ENCODE data around the gene CDKN2A. TPM values are rescaled to one million over a fixed set of nuclear protein-coding genes. Genes with fewer than 3 reads are reported as not detected.

CDKN2A gene
- total RNA-seq, 1 experiment from 2014 or later, result 282 TPM

- H3K9me2 ChIP-seq (ENCODE audit: insufficient read depth), result no peaks in the 10 kb centered on the region
- H3K4me2 ChIP-seq, result no peak overlapping the region
- H3K27me3 ChIP-seq (ENCODE audit: insufficient read depth, low read depth), result no peaks in the 10 kb centered on the region
- H3K79me2 ChIP-seq (ENCODE audit: low read depth), result peaks cover 95% of the 10 kb centered on the region
- H2AFZ ChIP-seq, result no peak overlapping the region
- no peak for DNase-seq
- intact Hi-C loops (cut with micrococcal nuclease; ENCODE audit: unreplicated experiment), result loop anchor here (10.0 kb wide), 1 partner anchor 471 kb away; no protein-coding TSS in a partner anchor
- H3K36me3 ChIP-seq (ENCODE audit: low read depth), result peaks cover 8% of the 10 kb centered on the region; the same call in 1 of the 2 replicates
- no peaks in the 10 kb centered on the region for H3K9me3 ChIP-seq (ENCODE audit: insufficient read depth, low read depth)
- no TSS peak for BruUV-seq (replicated peaks)
- H3K4me3 ChIP-seq, result no peak overlapping the region
- no peak for TF ChIP-seq EZH2 (IDR thresholded peaks at IDR 0.05; ENCODE audit: low read depth)
- no peak for TF ChIP-seq CTCF (conservative IDR thresholded peaks at IDR 0.05)
- peaks cover 10% of the 10 kb centered on the region; the same call in 1 of the 2 replicates for H3K4me1 ChIP-seq (replicated peaks; ENCODE audit: insufficient read depth)
- no peaks in the 10 kb centered on the region for H4K20me1 ChIP-seq (ENCODE audit: insufficient read depth)
- H3K27ac ChIP-seq, result peak overlapping the region; percentile 20; the same call in 1 of the 2 replicates
- peaks cover 3% of the 10 kb centered on the region; the same call in 1 of the 2 replicates for H3F3A ChIP-seq (ENCODE audit: insufficient read depth, low read depth)
- POLR2A ChIA-PET (ENCODE audit: unreplicated experiment), result no interaction called here
- CTCF ChIA-PET, result no interaction called here
Observed at GRCh38 chr9:21983561-21983935, 10.6 kb downstream of the CDKN2A start.

DNA sequence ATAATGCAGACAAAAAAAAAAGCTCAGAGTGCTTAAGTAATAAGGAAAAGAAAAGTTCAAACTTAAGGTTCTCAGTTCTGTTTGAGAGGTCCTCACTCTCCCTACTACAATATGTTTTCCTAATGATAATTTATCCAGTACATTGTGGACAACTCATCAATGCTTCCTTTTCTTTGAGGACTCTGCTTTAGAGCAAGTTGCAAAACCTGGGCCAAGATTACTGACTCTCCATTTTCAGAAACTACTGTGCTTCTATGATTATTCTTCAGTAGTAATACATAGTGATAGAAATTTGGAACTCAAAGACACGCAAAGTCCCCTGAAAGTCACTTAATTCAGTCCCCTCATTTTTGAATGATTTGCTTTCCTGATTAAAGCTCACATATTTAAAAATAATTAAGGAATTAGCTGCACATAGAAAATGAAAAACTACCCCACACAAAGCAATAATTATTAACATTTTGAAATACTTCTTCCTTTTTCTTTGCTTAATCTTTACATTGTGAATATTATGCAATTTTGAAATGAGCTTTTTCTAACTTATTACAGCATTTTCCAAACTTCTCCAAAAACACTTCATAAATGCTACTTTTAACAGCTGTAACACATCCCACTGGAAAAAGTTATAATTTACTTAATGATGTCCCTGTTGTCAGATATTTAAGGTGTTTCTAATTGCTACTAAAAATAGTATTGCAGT, 11.2 kb downstream of the CDKN2A start:
- TF ChIP-seq EZH2 (IDR thresholded peaks at IDR 0.05; ENCODE audit: low read depth) (no peak), CTCF (conservative IDR thresholded peaks at IDR 0.05) (no peak)
- Histone ChIP-seq H3K27ac (peak overlapping the region; percentile 20; the same call in 1 of the 2 replicates), H3K79me2 (ENCODE audit: low read depth) (peaks cover 93% of the 10 kb centered on the region), H3K4me2 (no peak overlapping the region), H3F3A (ENCODE audit: insufficient read depth, low read depth) (peaks cover 6% of the 10 kb centered on the region; the same call in 1 of the 2 replicates), H3K27me3 (ENCODE audit: insufficient read depth, low read depth) (no peaks in the 10 kb centered on the region), H4K20me1 (ENCODE audit: insufficient read depth) (no peaks in the 10 kb centered on the region), H3K36me3 (ENCODE audit: low read depth) (peaks cover 8% of the 10 kb centered on the region; the same call in 1 of the 2 replicates), H3K9me2 (ENCODE audit: insufficient read depth) (no peaks in the 10 kb centered on the region), H2AFZ (no peak overlapping the region), H3K4me3 (no peak overlapping the region), H3K9me3 (ENCODE audit: insufficient read depth, low read depth) (no peaks in the 10 kb centered on the region), H3K4me1 (replicated peaks; ENCODE audit: insufficient read depth) (0 out of 2 replicates have a peak, but pooled peaks cover 5% of the 10 kb centered on the region)
- DNase-seq, result no peak
- intact Hi-C loops (cut with micrococcal nuclease; ENCODE audit: unreplicated experiment), result loop anchor here (10.0 kb wide), 1 partner anchor 472 kb away; no protein-coding TSS in a partner anchor
- no TSS peak for BruUV-seq (replicated peaks)
- POLR2A ChIA-PET (ENCODE audit: unreplicated experiment), result interaction anchor here (0.5 to 0.7 kb wide), 2 partner anchors 22 to 25 kb away, joined by 5 to 6 read pairs; no protein-coding TSS in a partner anchor
- CTCF ChIA-PET, result no interaction called here

GRCh38 chr9:21982391-21982790, 11.8 kb downstream of the CDKN2A start:
- peaks cover 6% of the 10 kb centered on the region; the same call in 1 of the 2 replicates for H3F3A ChIP-seq (ENCODE audit: insufficient read depth, low read depth)
- peaks cover 12% of the 10 kb centered on the region; the same call in 1 of the 2 replicates for H3K36me3 ChIP-seq (ENCODE audit: low read depth)
- ChIA-PET CTCF (no interaction called here), POLR2A (ENCODE audit: unreplicated experiment) (interaction anchor here (0.6 to 0.7 kb wide), 2 partner anchors 21 to 179 kb away, joined by 3 to 5 read pairs; no protein-coding TSS in a partner anchor)
- no peaks in the 10 kb centered on the region for H3K27me3 ChIP-seq (ENCODE audit: insufficient read depth, low read depth)
- 0 out of 2 replicates have a peak, but pooled peaks cover 4% of the 10 kb centered on the region for H3K4me1 ChIP-seq (replicated peaks; ENCODE audit: insufficient read depth)
- peak overlapping the region; percentile 20; the same call in 1 of the 2 replicates for H3K27ac ChIP-seq
- no peaks in the 10 kb centered on the region for H3K9me2 ChIP-seq (ENCODE audit: insufficient read depth)
- TF ChIP-seq CTCF (conservative IDR thresholded peaks at IDR 0.05) (no peak), EZH2 (IDR thresholded peaks at IDR 0.05; ENCODE audit: low read depth) (no peak)
- intact Hi-C loops (cut with micrococcal nuclease; ENCODE audit: unreplicated experiment), result loop anchor here (10.0 kb wide), 1 partner anchor 472 kb away; no protein-coding TSS in a partner anchor
- no TSS peak for BruUV-seq (replicated peaks)
- H4K20me1 ChIP-seq (ENCODE audit: insufficient read depth), result no peaks in the 10 kb centered on the region
- no peak overlapping the region for H2AFZ ChIP-seq
- no peak for DNase-seq
- H3K4me3 ChIP-seq, result no peak overlapping the region
- peaks cover 93% of the 10 kb centered on the region for H3K79me2 ChIP-seq (ENCODE audit: low read depth)
- no peak overlapping the region for H3K4me2 ChIP-seq
- no peaks in the 10 kb centered on the region for H3K9me3 ChIP-seq (ENCODE audit: insufficient read depth, low read depth)
